WTC11 (cell line): ENCODE data around the gene KRTAP1-5. TPM values are rescaled to one million over a fixed set of nuclear protein-coding genes. Genes with fewer than 3 reads are reported as not detected.

ENCODE experiments used
- ATAC-seq: fragments of 200-7000 bp; cut with Tn5 transposase; 2 replicates; pipeline ENCODE4 v1.10.0; 2021; ENCODE audit warnings: mild to moderate bottlenecking, moderate library complexity
- CTCF ChIA-PET: fragments of 300-600 bp; sonication (Branson Sonifier 250); formaldehyde crosslinking; loops from one replicate; lab custom pipeline; 2021; ENCODE audit warnings: antibody characterized with exemption; lab: Charles Lee
- POLR2A ChIA-PET: fragments of 350-600 bp; sonication (Branson Sonifier 250); formaldehyde crosslinking; loops from one replicate; lab custom pipeline; 2021; ENCODE audit warnings: antibody characterized with exemption; lab: Charles Lee
- DNase-seq: peaks from one replicate; pipeline ENCODE4 v3.0.0; 2021; ENCODE audit warnings: low spot score
- H3K27ac Mint-ChIP-seq: 2 replicates; pipeline ENCODE4 v1.8.0; 2021; ENCODE audit warnings: mixed read lengths
- H3K27me3 Mint-ChIP-seq: 2 replicates; pipeline ENCODE4 v1.8.0; 2021; ENCODE audit warnings: low read depth, mild to moderate bottlenecking, moderate library complexity, mixed read lengths
- H3K36me3 Mint-ChIP-seq: 2 replicates; pipeline ENCODE4 v1.8.0; 2021; ENCODE audit warnings: mixed read lengths
- H3K4me1 Mint-ChIP-seq: 2 replicates; pipeline ENCODE4 v1.8.0; 2022; ENCODE audit warnings: mixed read lengths
- H3K4me3 Mint-ChIP-seq: 2 replicates; pipeline ENCODE4 v1.8.0; 2021; ENCODE audit warnings: mild to moderate bottlenecking, moderate library complexity, mixed read lengths
- H3K9me3 Mint-ChIP-seq: 2 replicates; pipeline ENCODE4 v1.8.0; 2021; ENCODE audit warnings: mixed read lengths
- CREB1 ChIP-seq: sonication (generic); formaldehyde crosslinking; IDR thresholded peaks from 2 replicates; pipeline ENCODE4 v1.8.0; 2023; ENCODE audit warnings: mild to moderate bottlenecking, missing genetic modification reagents
- GABPB1 ChIP-seq: sonication (generic); formaldehyde crosslinking; IDR thresholded peaks from 2 replicates; pipeline ENCODE4 v1.8.1; 2023; ENCODE audit warnings: mild to moderate bottlenecking, missing genetic modification reagents
- JAZF1 ChIP-seq: fragments of 250-450 bp; sonication (Bioruptor Pico); IDR thresholded peaks from 2 replicates; pipeline ENCODE4 v1.9.0; 2021; ENCODE audit warnings: moderate library complexity, mild to moderate bottlenecking, inconsistent platforms
- NFYB ChIP-seq: sonication (generic); formaldehyde crosslinking; conservative IDR thresholded peaks from 2 replicates; pipeline ENCODE4 v1.8.0; 2022; ENCODE audit warnings: low read depth, missing genetic modification reagents
- PRRX2 ChIP-seq: fragments of 250-450 bp; sonication (Bioruptor Pico); IDR thresholded peaks from 2 replicates; pipeline ENCODE4 v1.8.0; 2021; ENCODE audit warnings: mild to moderate bottlenecking
- TEAD4 ChIP-seq: sonication (generic); formaldehyde crosslinking; IDR thresholded peaks from 2 replicates; pipeline ENCODE4 v1.8.0; 2022; ENCODE audit warnings: mild to moderate bottlenecking, missing genetic modification reagents
- ZNF317 ChIP-seq: sonication (generic); formaldehyde crosslinking; IDR thresholded peaks from 2 replicates; pipeline ENCODE4 v1.8.1; 2023; ENCODE audit warnings: low read depth, mild to moderate bottlenecking, moderate library complexity, missing genetic modification reagents, borderline replicate concordance
- total RNA-seq: library from RNA; stranded (reverse); gene quantifications from 3 replicates; pipeline ENCODE4 v1.2.3, GENCODE V29; 2021
- TF ChIP-seq, protein P1 (sequence below): sonication (generic); formaldehyde crosslinking; IDR thresholded peaks from 2 replicates; pipeline ENCODE4 v1.8.0; 2023; ENCODE audit warnings: mild to moderate bottlenecking, missing genetic modification reagents
- TF ChIP-seq, protein P2 (sequence below): sonication (generic); formaldehyde crosslinking; IDR thresholded peaks from 2 replicates; pipeline ENCODE4 v1.8.1; 2022; ENCODE audit warnings: missing genetic modification reagents, borderline replicate concordance
- TF ChIP-seq, protein P3 (sequence below): fragments of 250-450 bp; sonication (Bioruptor Pico); IDR thresholded peaks from 2 replicates; pipeline ENCODE4 v1.8.0; 2021; ENCODE audit warnings: mild to moderate bottlenecking
- TF ChIP-seq, protein P4 (sequence below): sonication (generic); formaldehyde crosslinking; IDR thresholded peaks from 2 replicates; pipeline ENCODE4 v1.8.1; 2022; ENCODE audit warnings: mild to moderate bottlenecking, moderate library complexity, missing genetic modification reagents
- TF ChIP-seq, protein P5 (sequence below): sonication (generic); formaldehyde crosslinking; IDR thresholded peaks from 2 replicates; pipeline ENCODE4 v1.8.0; 2022; ENCODE audit warnings: mild to moderate bottlenecking, missing genetic modification reagents
- TF ChIP-seq, protein P6 (sequence below): sonication (generic); formaldehyde crosslinking; IDR thresholded peaks from 2 replicates; pipeline ENCODE4 v1.8.1; 2023; ENCODE audit warnings: mild to moderate bottlenecking, missing genetic modification reagents
- TF ChIP-seq, protein P7 (sequence below): sonication (generic); formaldehyde crosslinking; conservative IDR thresholded peaks from 2 replicates; pipeline ENCODE4 v1.8.1; 2023; ENCODE audit warnings: mild to moderate bottlenecking, low read depth, missing genetic modification reagents, moderate library complexity
- TF ChIP-seq, protein P8 (sequence below): sonication (generic); formaldehyde crosslinking; IDR thresholded peaks from 2 replicates; pipeline ENCODE4 v1.8.1; 2023; ENCODE audit warnings: mild to moderate bottlenecking, moderate library complexity, missing genetic modification reagents
- TF ChIP-seq, protein P9 (sequence below): sonication (generic); formaldehyde crosslinking; IDR thresholded peaks from 2 replicates; pipeline ENCODE4 v1.8.0; 2022; ENCODE audit warnings: missing genetic modification reagents

The KRTAP1-5 gene
- total RNA-seq, 1 experiment from 2014 or later, result not detected

DNA sequence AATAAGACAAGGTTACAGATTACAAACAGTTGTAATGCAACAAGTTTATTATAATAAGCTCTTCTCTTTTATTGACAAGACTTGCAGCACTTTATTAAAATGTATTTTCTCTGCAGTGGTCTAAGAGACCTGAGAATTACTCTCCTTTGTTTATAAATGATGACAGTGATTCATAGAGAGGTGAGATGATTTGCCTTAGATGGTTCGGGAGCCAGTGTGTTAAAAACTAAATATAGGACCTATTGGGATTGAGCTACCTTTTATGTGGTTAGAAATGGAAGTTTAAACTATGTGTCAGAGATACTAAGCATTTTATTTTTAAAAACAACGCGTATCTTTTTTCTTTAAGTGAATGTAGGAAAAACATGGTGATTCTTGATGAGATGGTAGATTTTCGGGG is 30.2 kb downstream of the KRTAP1-5 start:
- no peak overlapping the region for H3K27ac Mint-ChIP-seq
- TF ChIP-seq, protein P1, sequence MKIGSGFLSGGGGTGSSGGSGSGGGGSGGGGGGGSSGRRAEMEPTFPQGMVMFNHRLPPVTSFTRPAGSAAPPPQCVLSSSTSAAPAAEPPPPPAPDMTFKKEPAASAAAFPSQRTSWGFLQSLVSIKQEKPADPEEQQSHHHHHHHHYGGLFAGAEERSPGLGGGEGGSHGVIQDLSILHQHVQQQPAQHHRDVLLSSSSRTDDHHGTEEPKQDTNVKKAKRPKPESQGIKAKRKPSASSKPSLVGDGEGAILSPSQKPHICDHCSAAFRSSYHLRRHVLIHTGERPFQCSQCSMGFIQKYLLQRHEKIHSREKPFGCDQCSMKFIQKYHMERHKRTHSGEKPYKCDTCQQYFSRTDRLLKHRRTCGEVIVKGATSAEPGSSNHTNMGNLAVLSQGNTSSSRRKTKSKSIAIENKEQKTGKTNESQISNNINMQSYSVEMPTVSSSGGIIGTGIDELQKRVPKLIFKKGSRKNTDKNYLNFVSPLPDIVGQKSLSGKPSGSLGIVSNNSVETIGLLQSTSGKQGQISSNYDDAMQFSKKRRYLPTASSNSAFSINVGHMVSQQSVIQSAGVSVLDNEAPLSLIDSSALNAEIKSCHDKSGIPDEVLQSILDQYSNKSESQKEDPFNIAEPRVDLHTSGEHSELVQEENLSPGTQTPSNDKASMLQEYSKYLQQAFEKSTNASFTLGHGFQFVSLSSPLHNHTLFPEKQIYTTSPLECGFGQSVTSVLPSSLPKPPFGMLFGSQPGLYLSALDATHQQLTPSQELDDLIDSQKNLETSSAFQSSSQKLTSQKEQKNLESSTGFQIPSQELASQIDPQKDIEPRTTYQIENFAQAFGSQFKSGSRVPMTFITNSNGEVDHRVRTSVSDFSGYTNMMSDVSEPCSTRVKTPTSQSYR (CRISPR knock-in tag), result no peak
- TF ChIP-seq, protein P2, sequence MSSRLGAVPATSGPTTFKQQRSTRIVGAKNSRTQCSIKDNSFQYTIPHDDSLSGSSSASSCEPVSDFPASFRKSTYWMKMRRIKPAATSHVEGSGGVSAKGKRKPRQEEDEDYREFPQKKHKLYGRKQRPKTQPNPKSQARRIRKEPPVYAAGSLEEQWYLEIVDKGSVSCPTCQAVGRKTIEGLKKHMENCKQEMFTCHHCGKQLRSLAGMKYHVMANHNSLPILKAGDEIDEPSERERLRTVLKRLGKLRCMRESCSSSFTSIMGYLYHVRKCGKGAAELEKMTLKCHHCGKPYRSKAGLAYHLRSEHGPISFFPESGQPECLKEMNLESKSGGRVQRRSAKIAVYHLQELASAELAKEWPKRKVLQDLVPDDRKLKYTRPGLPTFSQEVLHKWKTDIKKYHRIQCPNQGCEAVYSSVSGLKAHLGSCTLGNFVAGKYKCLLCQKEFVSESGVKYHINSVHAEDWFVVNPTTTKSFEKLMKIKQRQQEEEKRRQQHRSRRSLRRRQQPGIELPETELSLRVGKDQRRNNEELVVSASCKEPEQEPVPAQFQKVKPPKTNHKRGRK (CRISPR knock-in tag), result no peak
- TF ChIP-seq, protein P3, sequence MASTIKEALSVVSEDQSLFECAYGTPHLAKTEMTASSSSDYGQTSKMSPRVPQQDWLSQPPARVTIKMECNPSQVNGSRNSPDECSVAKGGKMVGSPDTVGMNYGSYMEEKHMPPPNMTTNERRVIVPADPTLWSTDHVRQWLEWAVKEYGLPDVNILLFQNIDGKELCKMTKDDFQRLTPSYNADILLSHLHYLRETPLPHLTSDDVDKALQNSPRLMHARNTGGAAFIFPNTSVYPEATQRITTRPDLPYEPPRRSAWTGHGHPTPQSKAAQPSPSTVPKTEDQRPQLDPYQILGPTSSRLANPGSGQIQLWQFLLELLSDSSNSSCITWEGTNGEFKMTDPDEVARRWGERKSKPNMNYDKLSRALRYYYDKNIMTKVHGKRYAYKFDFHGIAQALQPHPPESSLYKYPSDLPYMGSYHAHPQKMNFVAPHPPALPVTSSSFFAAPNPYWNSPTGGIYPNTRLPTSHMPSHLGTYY (CRISPR knock-in tag), result no peak
- no peak for TF ChIP-seq PRRX2 (CRISPR knock-in tag)
- TF ChIP-seq, all 79 proteins: peak for 0
- CTCF ChIA-PET, result no interaction called here
- ATAC-seq (no peak), DNase-seq (no peak)
- no peaks in the 10 kb centered on the region for H3K27me3 Mint-ChIP-seq
- H3K4me3 Mint-ChIP-seq, result no peak overlapping the region
- POLR2A ChIA-PET, result no interaction called here
- H3K36me3 Mint-ChIP-seq, result no peaks in the 10 kb centered on the region
- no peaks in the 10 kb centered on the region for H3K9me3 Mint-ChIP-seq
- H3K4me1 Mint-ChIP-seq, result peaks cover 7% of the 10 kb centered on the region; the same call in 1 of the 2 replicates

DNA sequence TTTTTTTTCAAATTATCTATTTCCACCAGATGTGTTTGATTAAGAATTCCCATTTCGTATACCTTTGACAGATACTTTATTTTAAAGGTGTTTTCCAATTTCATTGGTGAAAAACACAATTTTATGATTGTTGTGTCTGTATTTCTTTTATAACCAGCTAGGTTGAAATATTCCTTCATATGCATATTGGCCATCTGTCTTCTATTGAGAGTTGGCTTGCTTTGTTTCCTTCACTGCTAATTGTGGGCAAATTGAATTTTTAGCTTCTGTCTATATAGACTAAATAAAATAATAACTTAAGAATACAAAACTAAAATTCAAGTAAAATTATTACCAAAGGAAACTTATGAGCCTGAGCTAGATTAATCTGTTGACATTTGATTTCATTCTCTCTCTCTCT is 31.9 kb downstream of the KRTAP1-5 start:
- ChIA-PET POLR2A (no interaction called here), CTCF (no interaction called here)
- no peaks in the 10 kb centered on the region for H3K36me3 Mint-ChIP-seq
- no peak for DNase-seq
- no peaks in the 10 kb centered on the region for H3K27me3 Mint-ChIP-seq
- H3K9me3 Mint-ChIP-seq, result peaks cover 6% of the 10 kb centered on the region
- peaks cover 7% of the 10 kb centered on the region; the same call in 1 of the 2 replicates for H3K4me1 Mint-ChIP-seq
- no peak for ATAC-seq
- H3K27ac Mint-ChIP-seq, result no peak overlapping the region
- no peak overlapping the region for H3K4me3 Mint-ChIP-seq
- no peak for TF ChIP-seq ZNF317
- TF ChIP-seq, protein P4, sequence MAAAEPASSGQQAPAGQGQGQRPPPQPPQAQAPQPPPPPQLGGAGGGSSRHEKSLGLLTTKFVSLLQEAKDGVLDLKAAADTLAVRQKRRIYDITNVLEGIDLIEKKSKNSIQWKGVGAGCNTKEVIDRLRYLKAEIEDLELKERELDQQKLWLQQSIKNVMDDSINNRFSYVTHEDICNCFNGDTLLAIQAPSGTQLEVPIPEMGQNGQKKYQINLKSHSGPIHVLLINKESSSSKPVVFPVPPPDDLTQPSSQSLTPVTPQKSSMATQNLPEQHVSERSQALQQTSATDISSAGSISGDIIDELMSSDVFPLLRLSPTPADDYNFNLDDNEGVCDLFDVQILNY (CRISPR knock-in tag), result no peak
- TF ChIP-seq, protein P5, sequence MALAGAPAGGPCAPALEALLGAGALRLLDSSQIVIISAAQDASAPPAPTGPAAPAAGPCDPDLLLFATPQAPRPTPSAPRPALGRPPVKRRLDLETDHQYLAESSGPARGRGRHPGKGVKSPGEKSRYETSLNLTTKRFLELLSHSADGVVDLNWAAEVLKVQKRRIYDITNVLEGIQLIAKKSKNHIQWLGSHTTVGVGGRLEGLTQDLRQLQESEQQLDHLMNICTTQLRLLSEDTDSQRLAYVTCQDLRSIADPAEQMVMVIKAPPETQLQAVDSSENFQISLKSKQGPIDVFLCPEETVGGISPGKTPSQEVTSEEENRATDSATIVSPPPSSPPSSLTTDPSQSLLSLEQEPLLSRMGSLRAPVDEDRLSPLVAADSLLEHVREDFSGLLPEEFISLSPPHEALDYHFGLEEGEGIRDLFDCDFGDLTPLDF, result no peak
- TF ChIP-seq, protein P6, sequence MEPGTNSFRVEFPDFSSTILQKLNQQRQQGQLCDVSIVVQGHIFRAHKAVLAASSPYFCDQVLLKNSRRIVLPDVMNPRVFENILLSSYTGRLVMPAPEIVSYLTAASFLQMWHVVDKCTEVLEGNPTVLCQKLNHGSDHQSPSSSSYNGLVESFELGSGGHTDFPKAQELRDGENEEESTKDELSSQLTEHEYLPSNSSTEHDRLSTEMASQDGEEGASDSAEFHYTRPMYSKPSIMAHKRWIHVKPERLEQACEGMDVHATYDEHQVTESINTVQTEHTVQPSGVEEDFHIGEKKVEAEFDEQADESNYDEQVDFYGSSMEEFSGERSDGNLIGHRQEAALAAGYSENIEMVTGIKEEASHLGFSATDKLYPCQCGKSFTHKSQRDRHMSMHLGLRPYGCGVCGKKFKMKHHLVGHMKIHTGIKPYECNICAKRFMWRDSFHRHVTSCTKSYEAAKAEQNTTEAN (CRISPR knock-in tag), result no peak
- TF ChIP-seq GABPB1 (CRISPR knock-in tag), result no peak
- TF ChIP-seq CREB1 (CRISPR knock-in tag), result no peak
- TF ChIP-seq JAZF1 (CRISPR knock-in tag), result no peak
- no peak for TF ChIP-seq NFYB (CRISPR knock-in tag)
- no peak for TF ChIP-seq TEAD4 (CRISPR knock-in tag)
- TF ChIP-seq, protein P7, sequence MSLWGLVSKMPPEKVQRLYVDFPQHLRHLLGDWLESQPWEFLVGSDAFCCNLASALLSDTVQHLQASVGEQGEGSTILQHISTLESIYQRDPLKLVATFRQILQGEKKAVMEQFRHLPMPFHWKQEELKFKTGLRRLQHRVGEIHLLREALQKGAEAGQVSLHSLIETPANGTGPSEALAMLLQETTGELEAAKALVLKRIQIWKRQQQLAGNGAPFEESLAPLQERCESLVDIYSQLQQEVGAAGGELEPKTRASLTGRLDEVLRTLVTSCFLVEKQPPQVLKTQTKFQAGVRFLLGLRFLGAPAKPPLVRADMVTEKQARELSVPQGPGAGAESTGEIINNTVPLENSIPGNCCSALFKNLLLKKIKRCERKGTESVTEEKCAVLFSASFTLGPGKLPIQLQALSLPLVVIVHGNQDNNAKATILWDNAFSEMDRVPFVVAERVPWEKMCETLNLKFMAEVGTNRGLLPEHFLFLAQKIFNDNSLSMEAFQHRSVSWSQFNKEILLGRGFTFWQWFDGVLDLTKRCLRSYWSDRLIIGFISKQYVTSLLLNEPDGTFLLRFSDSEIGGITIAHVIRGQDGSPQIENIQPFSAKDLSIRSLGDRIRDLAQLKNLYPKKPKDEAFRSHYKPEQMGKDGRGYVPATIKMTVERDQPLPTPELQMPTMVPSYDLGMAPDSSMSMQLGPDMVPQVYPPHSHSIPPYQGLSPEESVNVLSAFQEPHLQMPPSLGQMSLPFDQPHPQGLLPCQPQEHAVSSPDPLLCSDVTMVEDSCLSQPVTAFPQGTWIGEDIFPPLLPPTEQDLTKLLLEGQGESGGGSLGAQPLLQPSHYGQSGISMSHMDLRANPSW, result no peak
- TF ChIP-seq, protein P8, sequence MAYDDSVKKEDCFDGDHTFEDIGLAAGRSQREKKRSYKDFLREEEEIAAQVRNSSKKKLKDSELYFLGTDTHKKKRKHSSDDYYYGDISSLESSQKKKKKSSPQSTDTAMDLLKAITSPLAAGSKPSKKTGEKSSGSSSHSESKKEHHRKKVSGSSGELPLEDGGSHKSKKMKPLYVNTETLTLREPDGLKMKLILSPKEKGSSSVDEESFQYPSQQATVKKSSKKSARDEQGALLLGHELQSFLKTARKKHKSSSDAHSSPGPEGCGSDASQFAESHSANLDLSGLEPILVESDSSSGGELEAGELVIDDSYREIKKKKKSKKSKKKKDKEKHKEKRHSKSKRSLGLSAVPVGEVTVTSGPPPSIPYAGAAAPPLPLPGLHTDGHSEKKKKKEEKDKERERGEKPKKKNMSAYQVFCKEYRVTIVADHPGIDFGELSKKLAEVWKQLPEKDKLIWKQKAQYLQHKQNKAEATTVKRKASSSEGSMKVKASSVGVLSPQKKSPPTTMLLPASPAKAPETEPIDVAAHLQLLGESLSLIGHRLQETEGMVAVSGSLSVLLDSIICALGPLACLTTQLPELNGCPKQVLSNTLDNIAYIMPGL (CRISPR knock-in tag), result no peak
- TF ChIP-seq, protein P9, sequence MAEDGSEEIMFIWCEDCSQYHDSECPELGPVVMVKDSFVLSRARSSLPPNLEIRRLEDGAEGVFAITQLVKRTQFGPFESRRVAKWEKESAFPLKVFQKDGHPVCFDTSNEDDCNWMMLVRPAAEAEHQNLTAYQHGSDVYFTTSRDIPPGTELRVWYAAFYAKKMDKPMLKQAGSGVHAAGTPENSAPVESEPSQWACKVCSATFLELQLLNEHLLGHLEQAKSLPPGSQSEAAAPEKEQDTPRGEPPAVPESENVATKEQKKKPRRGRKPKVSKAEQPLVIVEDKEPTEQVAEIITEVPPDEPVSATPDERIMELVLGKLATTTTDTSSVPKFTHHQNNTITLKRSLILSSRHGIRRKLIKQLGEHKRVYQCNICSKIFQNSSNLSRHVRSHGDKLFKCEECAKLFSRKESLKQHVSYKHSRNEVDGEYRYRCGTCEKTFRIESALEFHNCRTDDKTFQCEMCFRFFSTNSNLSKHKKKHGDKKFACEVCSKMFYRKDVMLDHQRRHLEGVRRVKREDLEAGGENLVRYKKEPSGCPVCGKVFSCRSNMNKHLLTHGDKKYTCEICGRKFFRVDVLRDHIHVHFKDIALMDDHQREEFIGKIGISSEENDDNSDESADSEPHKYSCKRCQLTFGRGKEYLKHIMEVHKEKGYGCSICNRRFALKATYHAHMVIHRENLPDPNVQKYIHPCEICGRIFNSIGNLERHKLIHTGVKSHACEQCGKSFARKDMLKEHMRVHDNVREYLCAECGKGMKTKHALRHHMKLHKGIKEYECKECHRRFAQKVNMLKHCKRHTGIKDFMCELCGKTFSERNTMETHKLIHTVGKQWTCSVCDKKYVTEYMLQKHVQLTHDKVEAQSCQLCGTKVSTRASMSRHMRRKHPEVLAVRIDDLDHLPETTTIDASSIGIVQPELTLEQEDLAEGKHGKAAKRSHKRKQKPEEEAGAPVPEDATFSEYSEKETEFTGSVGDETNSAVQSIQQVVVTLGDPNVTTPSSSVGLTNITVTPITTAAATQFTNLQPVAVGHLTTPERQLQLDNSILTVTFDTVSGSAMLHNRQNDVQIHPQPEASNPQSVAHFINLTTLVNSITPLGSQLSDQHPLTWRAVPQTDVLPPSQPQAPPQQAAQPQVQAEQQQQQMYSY (CRISPR knock-in tag), result no peak
